Suprapubic skin (tissue), 3 donors: Measurements from ENCODE around the gene NFIB.

Experiments used
- CTCF ChIP-seq, 2 donors: fragments of 200-600 bp in 1 of 2; fragments of 450-650 bp in 1 of 2; sonication (generic) in 1 of 2; IDR thresholded peaks; one replicate each; pipeline ENCODE4 v1.5.1; 2016 to 2019; ENCODE audit warnings: antibody characterized with exemption in 2 of 2, mild to moderate bottlenecking in 1 of 2, moderate library complexity in 1 of 2
- EP300 ChIP-seq: sonication (generic); formaldehyde crosslinking; IDR thresholded peaks from one replicate; pipeline ENCODE4 v1.6.1; 2017; ENCODE audit warnings: antibody characterized with exemption

- TF ChIP-seq CTCF (IDR thresholded peaks at IDR 0.05) (no peak), EP300 (no peak)
Measured at GRCh38 chr9:14246951-14247350, 67.0 kb downstream of the NFIB start.
